ENCODE measurements around the gene DNAI7. TPM values are rescaled to one million over a fixed set of nuclear protein-coding genes. Genes with fewer than 3 reads are reported as not detected.

The DNAI7 gene
- total RNA-seq, 4 donors from 2014 or later = not detected

- Histone ChIP-seq H3K9me3 (no peaks in the 10 kb centered on the region), H3K4me1 (no peaks in the 10 kb centered on the region), H3K27ac (no peak overlapping the region), H3K4me3 (no peak overlapping the region), H3K36me3 (peaks cover 0 to 30% of the 10 kb centered on the region in 2 donors), H3K27me3 (no peaks in the 10 kb centered on the region)
- in situ Hi-C loops (cut with MboI; ENCODE audit: low sequenced_read_pairs in 4 of 4) = no loop called here
- no peak for DNase-seq
- TF ChIP-seq POLR2A (IDR thresholded peaks at IDR 0.05) = no peak
- TF ChIP-seq, protein P1, sequence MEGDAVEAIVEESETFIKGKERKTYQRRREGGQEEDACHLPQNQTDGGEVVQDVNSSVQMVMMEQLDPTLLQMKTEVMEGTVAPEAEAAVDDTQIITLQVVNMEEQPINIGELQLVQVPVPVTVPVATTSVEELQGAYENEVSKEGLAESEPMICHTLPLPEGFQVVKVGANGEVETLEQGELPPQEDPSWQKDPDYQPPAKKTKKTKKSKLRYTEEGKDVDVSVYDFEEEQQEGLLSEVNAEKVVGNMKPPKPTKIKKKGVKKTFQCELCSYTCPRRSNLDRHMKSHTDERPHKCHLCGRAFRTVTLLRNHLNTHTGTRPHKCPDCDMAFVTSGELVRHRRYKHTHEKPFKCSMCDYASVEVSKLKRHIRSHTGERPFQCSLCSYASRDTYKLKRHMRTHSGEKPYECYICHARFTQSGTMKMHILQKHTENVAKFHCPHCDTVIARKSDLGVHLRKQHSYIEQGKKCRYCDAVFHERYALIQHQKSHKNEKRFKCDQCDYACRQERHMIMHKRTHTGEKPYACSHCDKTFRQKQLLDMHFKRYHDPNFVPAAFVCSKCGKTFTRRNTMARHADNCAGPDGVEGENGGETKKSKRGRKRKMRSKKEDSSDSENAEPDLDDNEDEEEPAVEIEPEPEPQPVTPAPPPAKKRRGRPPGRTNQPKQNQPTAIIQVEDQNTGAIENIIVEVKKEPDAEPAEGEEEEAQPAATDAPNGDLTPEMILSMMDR (IDR thresholded peaks at IDR 0.05 in 4 of 5, conservative IDR thresholded peaks at IDR 0.05 in 1 of 5) = no peak
- intact Hi-C loops (cut with DNase I; ENCODE audit: low total_unique reads) = no loop called here
- no peak for ATAC-seq
Observed at GRCh38 chr12:25208554-25208953, 13.6 kb upstream of the DNAI7 start.

DNA sequence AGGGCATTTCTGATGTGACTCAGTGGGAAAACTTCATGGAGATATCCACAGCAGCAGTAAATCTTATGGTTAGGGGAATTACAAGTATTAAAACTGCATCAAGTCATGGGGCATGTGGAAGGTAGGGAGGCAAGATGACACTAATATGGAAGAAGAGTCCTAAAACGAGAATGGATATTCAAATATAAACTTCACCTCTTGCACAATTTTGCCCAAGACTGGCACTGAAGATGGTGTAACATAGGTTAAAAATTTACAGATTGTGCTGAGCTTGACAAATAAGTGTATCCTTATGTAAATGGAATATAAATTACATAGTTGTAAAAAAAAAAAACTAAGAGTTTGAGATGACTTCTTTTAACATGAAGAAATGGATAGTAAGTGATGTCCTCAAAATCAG is 12.9 kb upstream of the DNAI7 start:
- H3K27me3 ChIP-seq = no peaks in the 10 kb centered on the region
- no peaks in the 10 kb centered on the region for H3K9me3 ChIP-seq
- H3K36me3 ChIP-seq = peaks cover 0 to 30% of the 10 kb centered on the region in 2 donors
- no peak for ATAC-seq
- H3K27ac ChIP-seq = no peak overlapping the region
- intact Hi-C loops (cut with DNase I; ENCODE audit: low total_unique reads) (no loop called here), in situ Hi-C loops (cut with MboI; ENCODE audit: low sequenced_read_pairs in 4 of 4) (no loop called here)
- no peak overlapping the region for H3K4me3 ChIP-seq
- H3K4me1 ChIP-seq = no peaks in the 10 kb centered on the region
- DNase-seq = no peak
- TF ChIP-seq POLR2A (IDR thresholded peaks at IDR 0.05) = no peak
- TF ChIP-seq, protein P1 (IDR thresholded peaks at IDR 0.05 in 4 of 5, conservative IDR thresholded peaks at IDR 0.05 in 1 of 5) = no peak

- H3K27me3 ChIP-seq = no peaks in the 10 kb centered on the region
- no peak overlapping the region for H3K27ac ChIP-seq
- no peaks in the 10 kb centered on the region for H3K9me3 ChIP-seq
- TF ChIP-seq, protein P1 (IDR thresholded peaks at IDR 0.05 in 4 of 5, conservative IDR thresholded peaks at IDR 0.05 in 1 of 5) = no peak
- TF ChIP-seq POLR2A (IDR thresholded peaks at IDR 0.05) = no peak
- peaks cover 0 to 30% of the 10 kb centered on the region in 2 donors for H3K36me3 ChIP-seq
- ATAC-seq (no peak), DNase-seq (no peak)
- in situ Hi-C loops (cut with MboI; ENCODE audit: low sequenced_read_pairs in 4 of 4) (no loop called here), intact Hi-C loops (cut with DNase I; ENCODE audit: low total_unique reads) (no loop called here)
- no peaks in the 10 kb centered on the region for H3K4me1 ChIP-seq
- H3K4me3 ChIP-seq = no peak overlapping the region
Observed at GRCh38 chr12:25207411-25207810, 12.5 kb upstream of the DNAI7 start.

DNA sequence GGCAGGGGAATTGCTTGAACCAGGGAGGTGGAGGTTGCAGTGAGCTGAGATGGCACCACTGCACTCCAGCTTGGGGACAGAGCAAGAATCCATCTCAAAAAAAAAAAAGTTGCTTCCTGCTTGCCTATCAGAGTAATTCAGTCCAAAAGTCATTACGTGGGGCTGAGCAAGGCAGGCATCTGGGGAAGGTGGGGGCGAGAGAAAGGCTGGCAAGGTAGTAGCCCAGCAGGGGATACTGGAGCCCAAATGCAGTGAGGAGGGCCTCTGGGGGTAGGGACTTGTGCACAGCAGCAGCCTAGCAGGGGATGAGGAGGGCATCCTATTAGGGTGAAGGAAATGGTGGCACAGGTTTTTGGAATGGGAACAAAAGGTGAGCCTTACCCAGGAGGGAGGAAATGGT is 7.2 kb upstream of the DNAI7 start:
- H3K4me3 ChIP-seq = no peak overlapping the region
- TF ChIP-seq, protein P1 (IDR thresholded peaks at IDR 0.05 in 4 of 5, conservative IDR thresholded peaks at IDR 0.05 in 1 of 5) = no peak
- TF ChIP-seq POLR2A (IDR thresholded peaks at IDR 0.05) = no peak
- no peaks in the 10 kb centered on the region for H3K27me3 ChIP-seq
- intact Hi-C loops (cut with DNase I; ENCODE audit: low total_unique reads) = no loop called here
- ATAC-seq = no peak
- in situ Hi-C loops (cut with MboI; ENCODE audit: low sequenced_read_pairs in 4 of 4) = loop anchor here in 1 of 4 donors (5.0 kb wide), 1 partner anchor 45 kb away; no protein-coding TSS in a partner anchor
- peaks cover 0 to 15% of the 10 kb centered on the region in 2 donors for H3K36me3 ChIP-seq
- peaks cover 5 to 12% of the 10 kb centered on the region in 2 donors for H3K4me1 ChIP-seq
- H3K27ac ChIP-seq = no peak overlapping the region
- H3K9me3 ChIP-seq = no peaks in the 10 kb centered on the region
- no peak for DNase-seq

- Histone ChIP-seq H3K27me3 (no peaks in the 10 kb centered on the region), H3K36me3 (peaks cover 0 to 14% of the 10 kb centered on the region in 2 donors), H3K9me3 (no peaks in the 10 kb centered on the region), H3K4me1 (peaks cover 16 to 23% of the 10 kb centered on the region in 2 donors), H3K4me3 (no peak overlapping the region), H3K27ac (no peak overlapping the region)
- intact Hi-C loops (cut with DNase I; ENCODE audit: low total_unique reads) = no loop called here
- TF ChIP-seq, protein P1 (IDR thresholded peaks at IDR 0.05 in 4 of 5, conservative IDR thresholded peaks at IDR 0.05 in 1 of 5) = no peak
- TF ChIP-seq POLR2A (IDR thresholded peaks at IDR 0.05) = no peak
- no peak for DNase-seq
- ATAC-seq = no peak
- in situ Hi-C loops (cut with MboI; ENCODE audit: low sequenced_read_pairs in 4 of 4) = loop anchor here in 1 of 4 donors (5.0 kb wide), 1 partner anchor 47 kb away; no protein-coding TSS in a partner anchor
Observed at GRCh38 chr12:25200703-25201102, 5.7 kb upstream of the DNAI7 start.
